Thyroid gland (tissue), 4 donors: Measurements from ENCODE around the gene ZNF282.

ENCODE experiments used
- CTCF ChIP-seq, 6 experiments: fragments of 200-600 bp in 3 of 6; fragments of 450-650 bp in 3 of 6; sonication (generic) in 3 of 6; IDR thresholded peaks; one replicate each; pipeline ENCODE4 v1.5.1; 2016 to 2019; ENCODE audit warnings: antibody characterized with exemption in 6 of 6, mild to moderate bottlenecking in 2 of 6, inconsistent platforms in 1 of 6, moderate library complexity in 1 of 6
- POLR2A ChIP-seq, 2 donors: fragments of 450-650 bp; IDR thresholded peaks; one replicate each; pipeline ENCODE4 v1.6.1; 2017; ENCODE audit warnings: antibody characterized with exemption in 2 of 2, mild to moderate bottlenecking in 2 of 2, moderate library complexity in 1 of 2

GRCh38 chr7:149179241-149179640, 16.1 kb upstream of the ZNF282 start:
- no peak for TF ChIP-seq CTCF (IDR thresholded peaks at IDR 0.05)
- no peak for TF ChIP-seq POLR2A (IDR thresholded peaks at IDR 0.05)
